GM23338 (cell line): ENCODE data around the gene NPHP4. TPM values are rescaled to one million over a fixed set of nuclear protein-coding genes. Genes with fewer than 3 reads are reported as not detected.

Experiments used
- ATAC-seq: fragments of 200-7000 bp; cut with Tn5 transposase; 3 replicates; pipeline ENCODE4 v1.9.1; 2020
- DNase-seq: peaks from one replicate; pipeline ENCODE4 v3.0.0-alpha.2; 2015; ENCODE audit warnings: low spot score
- H2AFZ ChIP-seq: fragments of 200-600 bp; sonication (generic); 2 replicates; pipeline ENCODE4 v1.8.0; 2016; ENCODE audit warnings: antibody characterized with exemption, mild to moderate bottlenecking, moderate library complexity
- H3F3A ChIP-seq: fragments of 200-600 bp; sonication (generic); replicated peaks from 2 replicates; pipeline ENCODE4 v1.8.0; 2017; ENCODE audit warnings: antibody characterized with exemption, mixed run types, low read depth
- H3K27ac ChIP-seq: fragments of 200-600 bp; sonication (generic); 2 replicates; pipeline ENCODE4 v1.6.1; 2016; ENCODE audit warnings: low read depth
- H3K27me3 ChIP-seq: fragments of 200-600 bp; sonication (generic); 2 replicates; pipeline ENCODE4 v1.8.0; 2016; ENCODE audit warnings: mild to moderate bottlenecking, mixed run types, moderate library complexity; ENCODE audit not compliant: insufficient read depth
- H3K36me3 ChIP-seq: fragments of 200-600 bp; sonication (generic); 2 replicates; pipeline ENCODE4 v1.8.0; 2016; ENCODE audit warnings: mild to moderate bottlenecking; ENCODE audit not compliant: insufficient read depth
- H3K4me1 ChIP-seq: fragments of 200-600 bp; sonication (generic); 2 replicates; pipeline ENCODE4 v1.8.0; 2016; ENCODE audit warnings: mild to moderate bottlenecking, moderate library complexity; ENCODE audit not compliant: insufficient read depth
- H3K4me2 ChIP-seq: fragments of 200-600 bp; sonication (generic); 2 replicates; pipeline ENCODE4 v1.7.1; 2017; ENCODE audit warnings: mixed run types
- H3K4me3 ChIP-seq: fragments of 200-600 bp; sonication (generic); 2 replicates; pipeline ENCODE4 v1.6.1; 2016; ENCODE audit warnings: mixed run types
- H3K79me2 ChIP-seq: fragments of 200-600 bp; sonication (generic); replicated peaks from 2 replicates; pipeline ENCODE4 v1.8.0; 2017; ENCODE audit warnings: mild to moderate bottlenecking; ENCODE audit not compliant: insufficient read depth
- H3K9me2 ChIP-seq: fragments of 200-600 bp; sonication (generic); 2 replicates; pipeline ENCODE4 v1.8.0; 2017; ENCODE audit not compliant: insufficient read depth
- H4K20me1 ChIP-seq: fragments of 200-600 bp; sonication (generic); replicated peaks from 2 replicates; pipeline ENCODE4 v1.8.0; 2017; ENCODE audit warnings: mild to moderate bottlenecking; ENCODE audit not compliant: insufficient read depth
- H3K27ac Mint-ChIP-seq: 2 replicates; pipeline ENCODE4 v1.8.0; 2020; ENCODE audit warnings: inconsistent platforms, mild to moderate bottlenecking, moderate library complexity, mixed read lengths
- H3K27me3 Mint-ChIP-seq: 3 replicates; pipeline ENCODE4 v1.8.0; 2022; ENCODE audit warnings: low read depth, mild to moderate bottlenecking, moderate library complexity, mixed read lengths, inconsistent platforms; ENCODE audit not compliant: insufficient read depth, poor library complexity
- H3K36me3 Mint-ChIP-seq: 3 replicates; pipeline ENCODE4 v1.8.0; 2021; ENCODE audit warnings: low read depth, mild to moderate bottlenecking, inconsistent platforms, moderate library complexity, mixed read lengths
- H3K4me1 Mint-ChIP-seq: 3 replicates; pipeline ENCODE4 v1.8.0; 2020; ENCODE audit warnings: mild to moderate bottlenecking, inconsistent platforms, mixed read lengths
- H3K4me3 Mint-ChIP-seq: 3 replicates; pipeline ENCODE4 v1.8.0; 2021; ENCODE audit warnings: moderate library complexity, mild to moderate bottlenecking, inconsistent platforms, mixed read lengths
- H3K9me3 Mint-ChIP-seq: 3 replicates; pipeline ENCODE4 v1.8.0; 2020; ENCODE audit warnings: moderate library complexity, mild to moderate bottlenecking, inconsistent platforms, mixed read lengths
- CREB1 ChIP-seq: fragments of 250-450 bp; sonication (Bioruptor Pico); IDR thresholded peaks from 2 replicates; pipeline ENCODE4 v1.5.0; 2020; ENCODE audit warnings: low read depth, mild to moderate bottlenecking, moderate library complexity
- CTCF ChIP-seq, 2 experiments: fragments of 200-600 bp in 1 of 2; sonication (generic) in 1 of 2; conservative IDR thresholded peaks; 2 replicates each; pipeline versions ENCODE4 v1.5.1 to v1.6.1; 2016 to 2017; ENCODE audit warnings: antibody characterized with exemption in 2 of 2, low read depth in 2 of 2, mild to moderate bottlenecking in 2 of 2, moderate library complexity in 1 of 2
- EZH2phosphoT487 ChIP-seq: fragments of 200-600 bp; sonication (generic); IDR thresholded peaks from one replicate; pipeline ENCODE4 v1.8.1; 2018; ENCODE audit warnings: antibody characterized with exemption; ENCODE audit not compliant: unreplicated experiment
- JUNB ChIP-seq: IDR thresholded peaks from one replicate; pipeline ENCODE4 v1.6.1; 2016; ENCODE audit warnings: antibody characterized with exemption; ENCODE audit not compliant: unreplicated experiment
- NANOG ChIP-seq: IDR thresholded peaks from 2 replicates; pipeline ENCODE4 v1.6.1; 2016; ENCODE audit warnings: antibody characterized with exemption, borderline replicate concordance
- POLR2AphosphoS5 ChIP-seq: IDR thresholded peaks from 2 replicates; pipeline ENCODE4 v1.6.1; 2016; ENCODE audit warnings: antibody characterized with exemption, low read depth
- STAT1 ChIP-seq: IDR thresholded peaks from one replicate; pipeline ENCODE4 v1.6.1; 2016; ENCODE audit warnings: antibody characterized with exemption; ENCODE audit not compliant: unreplicated experiment
- ZNF114 ChIP-seq: fragments of 250-450 bp; sonication (Bioruptor Pico); IDR thresholded peaks from 2 replicates; pipeline ENCODE4 v1.5.0; 2020; ENCODE audit warnings: mild to moderate bottlenecking, moderate library complexity
- ZNF331 ChIP-seq: fragments of 250-450 bp; sonication (Bioruptor Pico); IDR thresholded peaks from 2 replicates; pipeline ENCODE4 v1.5.0; 2020; ENCODE audit warnings: low read depth, mild to moderate bottlenecking, moderate library complexity
- ZNF462 ChIP-seq: fragments of 250-450 bp; sonication (Bioruptor Pico); IDR thresholded peaks from 2 replicates; pipeline ENCODE4 v1.5.0; 2020; ENCODE audit warnings: mild to moderate bottlenecking, moderate library complexity
- polyA plus RNA-seq: library from polyadenylated mRNA; unstranded; fragments of >200 nt; fragmentation: Nextera tagmentation; extraction: Ambion mirVana; gene quantifications from 2 replicates; pipeline ENCODE4 v1.2.1, GENCODE V29; 2016
- total RNA-seq: library from RNA; depleted of rRNA; stranded (reverse); fragments of >200 nt; shearing (Covaris generic); gene quantifications from 2 replicates; pipeline ENCODE4 v1.2.3, GENCODE V29; 2014

The NPHP4 gene
- total and polyA plus RNA-seq, 2 experiments from 2014 or later: 2.5 to 12.4 TPM

GRCh38 chr1:5972198-5972520 lies 20.1 kb downstream of the NPHP4 start (continued):
- TF ChIP-seq CTCF (conservative IDR thresholded peaks at IDR 0.05; ENCODE audit: low read depth in 2 of 2) (no peak), ZNF331 (CRISPR knock-in tag) (no peak)

GRCh38 chr1:5971471-5972197 lies 20.6 kb downstream of the NPHP4 start:
- Mint-ChIP-seq H3K9me3 (no peaks in the 10 kb centered on the region), H3K27ac (no peak overlapping the region), H3K36me3 (peaks cover 3% of the 10 kb centered on the region), H3K4me3 (no peak overlapping the region), H3K4me1 (peaks cover 12% of the 10 kb centered on the region), H3K27me3 (peaks cover 8% of the 10 kb centered on the region)
- TF ChIP-seq ZNF114 (CRISPR knock-in tag): no peak
- no peak for TF ChIP-seq STAT1
- no peak for TF ChIP-seq POLR2AphosphoS5
- no peak for TF ChIP-seq CREB1 (CRISPR knock-in tag)
- no peak for TF ChIP-seq ZNF462 (CRISPR knock-in tag)
- no peak for TF ChIP-seq CTCF (conservative IDR thresholded peaks at IDR 0.05; ENCODE audit: low read depth in 2 of 2)
- TF ChIP-seq NANOG: no peak
- no peak for TF ChIP-seq EZH2phosphoT487
- no peak for TF ChIP-seq JUNB
- TF ChIP-seq ZNF331 (CRISPR knock-in tag): no peak
- Histone ChIP-seq H3F3A (no peaks in the 10 kb centered on the region), H3K4me1 (no peaks in the 10 kb centered on the region; the same call in 1 of the 2 replicates), H4K20me1 (peaks cover 2% of the 10 kb centered on the region; the same call in 1 of the 2 replicates), H3K9me2 (no peaks in the 10 kb centered on the region), H3K36me3 (no peaks in the 10 kb centered on the region), H3K27ac (peak overlapping the region; percentile 45; the same call in 1 of the 2 replicates), H3K27me3 (no peaks in the 10 kb centered on the region), H2AFZ (no peak overlapping the region), H3K4me2 (no peak overlapping the region), H3K4me3 (no peak overlapping the region), H3K79me2 (peaks cover 3% of the 10 kb centered on the region; the same call in 1 of the 2 replicates)
- ATAC-seq (no peak), DNase-seq (no peak)
